OCI-LY7 (cell line): Measurements from ENCODE around the gene EWSR1.

ENCODE experiments used
- EZH2phosphoT487 ChIP-seq: fragments of 200-600 bp; sonication (generic); IDR thresholded peaks from 2 replicates; pipeline ENCODE4 v1.6.1; 2018; ENCODE audit warnings: low read depth, borderline replicate concordance, mild to moderate bottlenecking, mixed run types, antibody characterized with exemption, low read length, moderate library complexity, mixed read lengths
- TF ChIP-seq, protein P1 (sequence below): fragments of 200-600 bp; sonication (generic); conservative IDR thresholded peaks from 2 replicates; pipeline ENCODE4 v1.5.1; 2014; ENCODE audit warnings: mild to moderate bottlenecking, antibody characterized with exemption, low read length, moderate library complexity, mixed read lengths

DNA sequence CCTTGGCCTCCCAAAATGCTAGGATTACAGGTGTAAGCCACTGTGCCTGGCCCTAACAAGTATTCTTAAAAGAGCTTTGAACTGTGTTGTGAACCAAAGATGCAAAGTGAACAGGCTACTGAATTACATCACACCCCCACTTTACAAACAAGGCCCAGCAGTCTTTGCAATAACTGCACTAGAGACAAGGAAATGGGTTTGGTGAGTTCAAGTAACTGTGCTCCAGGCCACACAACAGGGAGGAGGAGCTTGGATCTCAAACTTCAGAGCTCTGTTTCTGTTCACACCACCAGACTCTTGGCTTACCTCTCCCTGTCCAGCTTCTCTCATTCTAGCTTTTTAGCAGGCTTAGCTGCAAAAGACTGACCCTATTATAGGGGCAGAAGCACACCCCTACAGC, 77.9 kb downstream of the EWSR1 start:
- TF ChIP-seq EZH2phosphoT487: no peak
- TF ChIP-seq, protein P1, sequence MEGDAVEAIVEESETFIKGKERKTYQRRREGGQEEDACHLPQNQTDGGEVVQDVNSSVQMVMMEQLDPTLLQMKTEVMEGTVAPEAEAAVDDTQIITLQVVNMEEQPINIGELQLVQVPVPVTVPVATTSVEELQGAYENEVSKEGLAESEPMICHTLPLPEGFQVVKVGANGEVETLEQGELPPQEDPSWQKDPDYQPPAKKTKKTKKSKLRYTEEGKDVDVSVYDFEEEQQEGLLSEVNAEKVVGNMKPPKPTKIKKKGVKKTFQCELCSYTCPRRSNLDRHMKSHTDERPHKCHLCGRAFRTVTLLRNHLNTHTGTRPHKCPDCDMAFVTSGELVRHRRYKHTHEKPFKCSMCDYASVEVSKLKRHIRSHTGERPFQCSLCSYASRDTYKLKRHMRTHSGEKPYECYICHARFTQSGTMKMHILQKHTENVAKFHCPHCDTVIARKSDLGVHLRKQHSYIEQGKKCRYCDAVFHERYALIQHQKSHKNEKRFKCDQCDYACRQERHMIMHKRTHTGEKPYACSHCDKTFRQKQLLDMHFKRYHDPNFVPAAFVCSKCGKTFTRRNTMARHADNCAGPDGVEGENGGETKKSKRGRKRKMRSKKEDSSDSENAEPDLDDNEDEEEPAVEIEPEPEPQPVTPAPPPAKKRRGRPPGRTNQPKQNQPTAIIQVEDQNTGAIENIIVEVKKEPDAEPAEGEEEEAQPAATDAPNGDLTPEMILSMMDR: no peak
